HG03064 (cell line): ENCODE measurements around the gene TFEB.
A peak's percentile ranks its signal among the peaks of the same experiment; 100 is the strongest.

Experiments
- ATAC-seq: cut with Tn5 transposase; IDR thresholded peaks from one replicate; pipeline ENCODE4 v1.9.1; 2021; ENCODE audit warnings: low read depth; ENCODE audit not compliant: unreplicated experiment

Gene TFEB

GRCh38 chr6:41693281-41694240 is 41.8 kb downstream of the TFEB start:
- no peak for ATAC-seq

GRCh38 chr6:41692730-41693129 is 42.7 kb downstream of the TFEB start:
- no peak for ATAC-seq

- ATAC-seq = no peak
These were observed 43.2 kb downstream of the TFEB start for GRCh38 chr6:41692080-41692675.

- ATAC-seq = no peak
These were observed 43.9 kb downstream of the TFEB start for GRCh38 chr6:41691426-41692079.

- ATAC-seq = no peak
These were observed 44.7 kb downstream of the TFEB start for GRCh38 chr6:41690541-41691330.

- ATAC-seq = no peak
These were observed 46.0 kb downstream of the TFEB start for GRCh38 chr6:41689171-41690008.

- ATAC-seq = no peak
These were observed 47.0 kb downstream of the TFEB start for GRCh38 chr6:41688256-41688965.

GRCh38 chr6:41687501-41688175 is 47.8 kb downstream of the TFEB start:
- ATAC-seq = no peak

GRCh38 chr6:41685641-41686380 is 49.6 kb downstream of the TFEB start:
- ATAC-seq = no peak

GRCh38 chr6:41684311-41685180 is 50.9 kb downstream of the TFEB start:
- ATAC-seq = no peak

GRCh38 chr6:41683523-41684310 is 51.7 kb downstream of the TFEB start:
- no peak for ATAC-seq

GRCh38 chr6:41683273-41683522 is 52.2 kb downstream of the TFEB start:
- ATAC-seq = no peak

GRCh38 chr6:41682497-41683272 is 52.7 kb downstream of the TFEB start:
- ATAC-seq = no peak

- peak; percentile 54 for ATAC-seq
These were observed 53.3 kb downstream of the TFEB start for GRCh38 chr6:41682056-41682477.

- ATAC-seq = no peak
These were observed 55.0 kb downstream of the TFEB start for GRCh38 chr6:41680182-41680965.
